ENCODE data around the gene TSNAXIP1.
"Not testable (repeated sequence)": the region's sequence is repeated elsewhere in the genome, so short reads cannot be mapped to it uniquely, and the experiment has no call there.

Gene TSNAXIP1

GRCh38 chr16:67814567-67814966 lies 7.9 kb downstream of the TSNAXIP1 start:
- H3K4me1 ChIP-seq (ENCODE audit: insufficient read depth, low read length), result no peaks in the 10 kb centered on the region
- H3K4me3 ChIP-seq (ENCODE audit: low read length), result no peak overlapping the region
- H3K36me3 ChIP-seq (ENCODE audit: insufficient read depth, low read length), result no peaks in the 10 kb centered on the region
- no peaks in the 10 kb centered on the region for H3K9me3 ChIP-seq (ENCODE audit: insufficient read depth, low read depth, low read length)
- H3K27me3 ChIP-seq (ENCODE audit: insufficient read depth, low read length), result no peaks in the 10 kb centered on the region
- H3K27ac ChIP-seq (ENCODE audit: low read depth, low read length), result no peak overlapping the region
- no peak overlapping the region for H3K9ac ChIP-seq (ENCODE audit: low read depth, low read length)
- 84% methylated on average over 8 of the region's 8 CpGs for WGBS

- 92% methylated on average over 11 of the region's 11 CpGs for WGBS
- no peaks in the 10 kb centered on the region for H3K9me3 ChIP-seq (ENCODE audit: insufficient read depth, low read depth, low read length)
- H3K27me3 ChIP-seq (ENCODE audit: insufficient read depth, low read length), result no peaks in the 10 kb centered on the region
- H3K27ac ChIP-seq (ENCODE audit: low read depth, low read length), result no peak overlapping the region
- H3K4me3 ChIP-seq (ENCODE audit: low read length), result no peak overlapping the region
- H3K4me1 ChIP-seq (ENCODE audit: insufficient read depth, low read length), result peaks cover 8% of the 10 kb centered on the region
- no peak overlapping the region for H3K9ac ChIP-seq (ENCODE audit: low read depth, low read length)
- no peaks in the 10 kb centered on the region for H3K36me3 ChIP-seq (ENCODE audit: insufficient read depth, low read length)
These were observed 14.0 kb downstream of the TSNAXIP1 start for GRCh38 chr16:67820608-67821259.

- Histone ChIP-seq H3K27ac (ENCODE audit: low read depth, low read length) (no peak overlapping the region), H3K4me3 (ENCODE audit: low read length) (no peak overlapping the region), H3K4me1 (ENCODE audit: insufficient read depth, low read length) (peaks cover 8% of the 10 kb centered on the region), H3K9ac (ENCODE audit: low read depth, low read length) (peak overlapping the region; percentile 31; the same call in 1 of the 2 replicates), H3K27me3 (ENCODE audit: insufficient read depth, low read length) (no peaks in the 10 kb centered on the region), H3K9me3 (ENCODE audit: insufficient read depth, low read depth, low read length) (no peaks in the 10 kb centered on the region), H3K36me3 (ENCODE audit: insufficient read depth, low read length) (peaks cover 15% of the 10 kb centered on the region)
- WGBS, result 88% methylated on average over 2 of the region's 2 CpGs
These were observed 15.8 kb downstream of the TSNAXIP1 start for GRCh38 chr16:67822511-67822910.

GRCh38 chr16:67825119-67825518 lies 18.4 kb downstream of the TSNAXIP1 start:
- no peaks in the 10 kb centered on the region for H3K27me3 ChIP-seq (ENCODE audit: insufficient read depth, low read length)
- no peaks in the 10 kb centered on the region for H3K9me3 ChIP-seq (ENCODE audit: insufficient read depth, low read depth, low read length)
- H3K4me3 ChIP-seq (ENCODE audit: low read length), result no peak overlapping the region
- no peak overlapping the region for H3K9ac ChIP-seq (ENCODE audit: low read depth, low read length)
- no peak overlapping the region for H3K27ac ChIP-seq (ENCODE audit: low read depth, low read length)
- peaks cover 40% of the 10 kb centered on the region for H3K36me3 ChIP-seq (ENCODE audit: insufficient read depth, low read length)
- peaks cover 8% of the 10 kb centered on the region for H3K4me1 ChIP-seq (ENCODE audit: insufficient read depth, low read length)
- 83% methylated on average over 8 of the region's 8 CpGs for WGBS

GRCh38 chr16:67825906-67826305 lies 19.2 kb downstream of the TSNAXIP1 start:
- Histone ChIP-seq H3K27ac (ENCODE audit: low read depth, low read length) (no peak overlapping the region), H3K4me1 (ENCODE audit: insufficient read depth, low read length) (peaks cover 8% of the 10 kb centered on the region), H3K4me3 (ENCODE audit: low read length) (no peak overlapping the region), H3K36me3 (ENCODE audit: insufficient read depth, low read length) (peaks cover 48% of the 10 kb centered on the region), H3K27me3 (ENCODE audit: insufficient read depth, low read length) (no peaks in the 10 kb centered on the region), H3K9me3 (ENCODE audit: insufficient read depth, low read depth, low read length) (no peaks in the 10 kb centered on the region), H3K9ac (ENCODE audit: low read depth, low read length) (no peak overlapping the region)
- 96% methylated on average over 14 of the region's 14 CpGs for WGBS

GRCh38 chr16:67828651-67829050 lies 22.0 kb downstream of the TSNAXIP1 start:
- Histone ChIP-seq H3K36me3 (ENCODE audit: insufficient read depth, low read length) (peaks cover 60% of the 10 kb centered on the region), H3K4me3 (ENCODE audit: low read length) (no peak overlapping the region), H3K9me3 (ENCODE audit: insufficient read depth, low read depth, low read length) (no peaks in the 10 kb centered on the region), H3K4me1 (ENCODE audit: insufficient read depth, low read length) (peaks cover 8% of the 10 kb centered on the region), H3K27ac (ENCODE audit: low read depth, low read length) (no peak overlapping the region), H3K9ac (ENCODE audit: low read depth, low read length) (no peak overlapping the region), H3K27me3 (ENCODE audit: insufficient read depth, low read length) (no peaks in the 10 kb centered on the region)
- WGBS, result 97% methylated on average over 4 of the region's 4 CpGs

GRCh38 chr16:67833030-67833414 lies 26.3 kb downstream of the TSNAXIP1 start:
- Histone ChIP-seq H3K4me3 (ENCODE audit: low read length) (peak overlapping the region; percentile 72), H3K36me3 (ENCODE audit: insufficient read depth, low read length) (peaks cover 40% of the 10 kb centered on the region), H3K9ac (ENCODE audit: low read depth, low read length) (peak overlapping the region; percentile 86), H3K27me3 (ENCODE audit: insufficient read depth, low read length) (no peaks in the 10 kb centered on the region), H3K27ac (ENCODE audit: low read depth, low read length) (no peak overlapping the region), H3K4me1 (ENCODE audit: insufficient read depth, low read length) (no peaks in the 10 kb centered on the region), H3K9me3 (ENCODE audit: insufficient read depth, low read depth, low read length) (no peaks in the 10 kb centered on the region)
- 16% methylated on average over 3 of the region's 3 CpGs for WGBS

- no peaks in the 10 kb centered on the region for H3K27me3 ChIP-seq (ENCODE audit: insufficient read depth, low read length)
- H3K9ac ChIP-seq (ENCODE audit: low read depth, low read length), result peak overlapping the region; percentile 86
- H3K9me3 ChIP-seq (ENCODE audit: insufficient read depth, low read depth, low read length), result no peaks in the 10 kb centered on the region
- H3K27ac ChIP-seq (ENCODE audit: low read depth, low read length), result no peak overlapping the region
- peaks cover 34% of the 10 kb centered on the region for H3K36me3 ChIP-seq (ENCODE audit: insufficient read depth, low read length)
- WGBS, result 2% methylated on average over 49 of the region's 49 CpGs
- H3K4me3 ChIP-seq (ENCODE audit: low read length), result peak overlapping the region; percentile 72
- H3K4me1 ChIP-seq (ENCODE audit: insufficient read depth, low read length), result no peaks in the 10 kb centered on the region
These were observed 26.9 kb downstream of the TSNAXIP1 start for GRCh38 chr16:67833415-67834241.

- Histone ChIP-seq H3K27me3 (ENCODE audit: insufficient read depth, low read length) (no peaks in the 10 kb centered on the region), H3K9me3 (ENCODE audit: insufficient read depth, low read depth, low read length) (no peaks in the 10 kb centered on the region), H3K9ac (ENCODE audit: low read depth, low read length) (peak overlapping the region; percentile 86), H3K4me3 (ENCODE audit: low read length) (peak overlapping the region; percentile 72), H3K36me3 (ENCODE audit: insufficient read depth, low read length) (peaks cover 28% of the 10 kb centered on the region), H3K4me1 (ENCODE audit: insufficient read depth, low read length) (no peaks in the 10 kb centered on the region), H3K27ac (ENCODE audit: low read depth, low read length) (no peak overlapping the region)
- WGBS, result 90% methylated on average over 10 of the region's 10 CpGs
These were observed 27.5 kb downstream of the TSNAXIP1 start for GRCh38 chr16:67834242-67834614.

GRCh38 chr16:67837190-67837589 lies 30.5 kb downstream of the TSNAXIP1 start:
- not testable (repeated sequence) for H3K4me3 ChIP-seq (ENCODE audit: low read length); H3K4me1 ChIP-seq (ENCODE audit: insufficient read depth, low read length); H3K9me3 ChIP-seq (ENCODE audit: insufficient read depth, low read depth, low read length); H3K27me3 ChIP-seq (ENCODE audit: insufficient read depth, low read length); H3K36me3 ChIP-seq (ENCODE audit: insufficient read depth, low read length); H3K9ac ChIP-seq (ENCODE audit: low read depth, low read length); H3K27ac ChIP-seq (ENCODE audit: low read depth, low read length)
- 94% methylated on average over 10 of the region's 10 CpGs for WGBS

GRCh38 chr16:67837811-67838210 lies 31.1 kb downstream of the TSNAXIP1 start:
- WGBS, result 89% methylated on average over 2 of the region's 2 CpGs

More at GRCh38 chr16:67837811-67838210, 31.1 kb downstream of the TSNAXIP1 start:
- Histone ChIP-seq H3K9ac (ENCODE audit: low read depth, low read length) (no peak overlapping the region), H3K27me3 (ENCODE audit: insufficient read depth, low read length) (no peaks in the 10 kb centered on the region), H3K36me3 (ENCODE audit: insufficient read depth, low read length) (no peaks in the 10 kb centered on the region), H3K27ac (ENCODE audit: low read depth, low read length) (no peak overlapping the region), H3K9me3 (ENCODE audit: insufficient read depth, low read depth, low read length) (no peaks in the 10 kb centered on the region), H3K4me3 (ENCODE audit: low read length) (no peak overlapping the region), H3K4me1 (ENCODE audit: insufficient read depth, low read length) (peaks cover 5% of the 10 kb centered on the region; the same call in 1 of the 2 replicates)
